Stimulated activated effector memory CD8-positive, alpha-beta T cell treated with anti-CD3 and anti-CD28 coated beads, Interleukin-12 subunit alpha, Interleukin-12 subunit beta, amount 100 ng/mL, for 72 hours (primary cell): ENCODE data around the gene UBA1.

Source experiments
- ATAC-seq: fragments of 150-1000 bp; cut with Tn5 transposase; 2 replicates; pipeline ENCODE4 v1.10.0; 2021
- DNase-seq, 2 donors: peaks; one replicate each; pipeline ENCODE4 v3.0.0; 2021 to 2022; ENCODE audit warnings: low spot score in 2 of 2
- H3K27ac Mint-ChIP-seq: one replicate; pipeline ENCODE4 v1.8.0; 2022; ENCODE audit warnings: mild to moderate bottlenecking, mixed read lengths
- H3K36me3 Mint-ChIP-seq: one replicate; pipeline ENCODE4 v1.8.0; 2022; ENCODE audit warnings: mild to moderate bottlenecking, mixed read lengths
- H3K4me1 Mint-ChIP-seq: one replicate; pipeline ENCODE4 v1.8.0; 2022; ENCODE audit warnings: mixed read lengths
- H3K4me3 Mint-ChIP-seq: one replicate; pipeline ENCODE4 v1.8.0; 2022; ENCODE audit warnings: mild to moderate bottlenecking, mixed read lengths
- H3K9me3 Mint-ChIP-seq: one replicate; pipeline ENCODE4 v1.8.0; 2022; ENCODE audit warnings: mixed read lengths

UBA1 gene

GRCh38 chrX:47224266-47224895 is 30.8 kb downstream of the UBA1 start:
- no peaks in the 10 kb centered on the region for H3K9me3 Mint-ChIP-seq
- H3K4me3 Mint-ChIP-seq, result no peak overlapping the region
- peaks cover 100% of the 10 kb centered on the region for H3K36me3 Mint-ChIP-seq
- no peak overlapping the region for H3K27ac Mint-ChIP-seq
- ATAC-seq (no peak), DNase-seq (no peak)
- peaks cover 18% of the 10 kb centered on the region for H3K4me1 Mint-ChIP-seq

DNA sequence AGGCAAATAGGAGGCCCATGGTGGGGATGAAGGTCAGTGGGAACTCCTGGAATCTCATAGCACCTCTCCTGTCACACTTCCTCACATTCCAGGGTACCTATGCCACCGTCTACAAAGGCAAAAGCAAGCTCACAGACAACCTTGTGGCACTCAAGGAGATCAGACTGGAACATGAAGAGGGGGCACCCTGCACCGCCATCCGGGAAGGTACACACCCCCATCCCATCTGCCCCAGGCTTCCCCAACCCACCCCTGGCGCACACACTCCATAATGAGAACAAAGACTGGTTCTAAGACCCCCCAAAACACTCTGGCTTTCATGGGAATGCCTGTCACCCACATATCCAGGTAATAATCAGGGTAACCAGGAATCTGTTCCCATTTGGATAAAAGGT is 31.3 kb downstream of the UBA1 start:
- H3K36me3 Mint-ChIP-seq, result peaks cover 100% of the 10 kb centered on the region
- no peak overlapping the region for H3K27ac Mint-ChIP-seq

GRCh38 chrX:47226071-47226470 is 32.4 kb downstream of the UBA1 start:
- Mint-ChIP-seq H3K27ac (no peak overlapping the region), H3K36me3 (peaks cover 91% of the 10 kb centered on the region), H3K4me1 (peaks cover 1% of the 10 kb centered on the region), H3K9me3 (no peaks in the 10 kb centered on the region), H3K4me3 (no peak overlapping the region)
- ATAC-seq, result no peak
- no peak for DNase-seq

More for the DNA sequence above, 31.3 kb downstream of the UBA1 start:
- ATAC-seq, result no peak
- peaks cover 13% of the 10 kb centered on the region for H3K4me1 Mint-ChIP-seq
- H3K4me3 Mint-ChIP-seq, result no peak overlapping the region
- H3K9me3 Mint-ChIP-seq, result no peaks in the 10 kb centered on the region
- DNase-seq, result no peak

DNA sequence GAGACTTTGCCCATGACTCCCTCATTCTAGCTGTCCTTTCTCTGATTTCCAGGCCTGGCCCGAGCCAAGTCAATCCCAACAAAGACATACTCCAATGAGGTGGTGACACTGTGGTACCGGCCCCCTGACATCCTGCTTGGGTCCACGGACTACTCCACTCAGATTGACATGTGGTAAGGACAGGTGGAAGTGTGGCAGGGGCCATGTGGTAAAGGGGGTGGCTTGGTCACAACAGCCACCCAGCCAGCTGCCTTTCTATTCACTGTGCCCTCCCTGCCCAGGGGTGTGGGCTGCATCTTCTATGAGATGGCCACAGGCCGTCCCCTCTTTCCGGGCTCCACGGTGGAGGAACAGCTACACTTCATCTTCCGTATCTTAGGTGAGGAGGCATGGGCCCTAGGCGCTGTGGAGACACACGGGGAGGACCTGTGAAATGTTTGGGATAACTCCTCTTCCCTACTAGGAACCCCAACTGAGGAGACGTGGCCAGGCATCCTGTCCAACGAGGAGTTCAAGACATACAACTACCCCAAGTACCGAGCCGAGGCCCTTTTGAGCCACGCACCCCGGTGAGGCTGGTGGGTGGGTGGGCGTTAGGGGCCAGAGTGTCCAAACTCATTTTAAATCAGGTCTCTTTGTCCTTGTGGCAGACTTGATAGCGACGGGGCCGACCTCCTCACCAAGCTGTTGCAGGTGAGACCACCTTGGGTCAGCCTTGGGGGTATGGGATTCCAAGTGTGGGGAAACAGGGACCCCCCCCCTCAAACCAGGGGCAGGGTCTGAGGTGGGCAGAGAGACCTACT is 33.1 kb downstream of the UBA1 start:
- Mint-ChIP-seq H3K36me3 (peaks cover 84% of the 10 kb centered on the region), H3K4me1 (no peaks in the 10 kb centered on the region), H3K9me3 (no peaks in the 10 kb centered on the region), H3K4me3 (no peak overlapping the region), H3K27ac (no peak overlapping the region)
- no peak for ATAC-seq
- no peak for DNase-seq

- no peak overlapping the region for H3K27ac Mint-ChIP-seq
- peaks cover 79% of the 10 kb centered on the region for H3K36me3 Mint-ChIP-seq
- ATAC-seq (no peak), DNase-seq (no peak)
- H3K4me3 Mint-ChIP-seq, result no peak overlapping the region
- H3K4me1 Mint-ChIP-seq, result no peaks in the 10 kb centered on the region
- no peaks in the 10 kb centered on the region for H3K9me3 Mint-ChIP-seq
Measured at GRCh38 chrX:47227334-47227583, 33.6 kb downstream of the UBA1 start.

GRCh38 chrX:47228550-47229270 is 35.1 kb downstream of the UBA1 start:
- no peaks in the 10 kb centered on the region for H3K9me3 Mint-ChIP-seq
- peaks cover 76% of the 10 kb centered on the region for H3K36me3 Mint-ChIP-seq
- DNase-seq (no peak), ATAC-seq (no peak)
- no peak overlapping the region for H3K27ac Mint-ChIP-seq
- peaks cover 9% of the 10 kb centered on the region for H3K4me1 Mint-ChIP-seq
- no peak overlapping the region for H3K4me3 Mint-ChIP-seq

DNA sequence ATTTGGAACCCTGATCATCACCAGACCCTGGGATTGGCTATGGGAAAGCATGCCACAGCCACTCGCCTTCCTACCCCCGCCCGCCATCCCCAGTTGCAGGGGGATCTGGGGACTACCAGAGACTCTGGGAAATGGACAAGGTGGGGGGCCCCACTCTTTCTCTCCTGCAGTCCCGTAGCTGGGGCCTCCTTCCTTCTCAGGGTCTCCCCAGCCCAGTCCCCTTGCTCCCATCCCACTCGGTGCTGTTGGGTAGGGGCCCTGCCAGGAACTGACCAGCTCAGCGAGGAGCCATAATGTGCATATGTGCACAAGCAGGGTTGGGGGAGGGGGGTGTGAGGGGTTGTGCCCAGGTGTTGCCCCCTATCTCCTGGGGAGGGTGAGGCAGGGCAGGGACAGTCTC is 35.8 kb downstream of the UBA1 start:
- Mint-ChIP-seq H3K9me3 (no peaks in the 10 kb centered on the region), H3K4me3 (no peak overlapping the region), H3K4me1 (peaks cover 9% of the 10 kb centered on the region), H3K27ac (no peak overlapping the region), H3K36me3 (peaks cover 72% of the 10 kb centered on the region)
- ATAC-seq, result no peak
- DNase-seq, result no peak

DNA sequence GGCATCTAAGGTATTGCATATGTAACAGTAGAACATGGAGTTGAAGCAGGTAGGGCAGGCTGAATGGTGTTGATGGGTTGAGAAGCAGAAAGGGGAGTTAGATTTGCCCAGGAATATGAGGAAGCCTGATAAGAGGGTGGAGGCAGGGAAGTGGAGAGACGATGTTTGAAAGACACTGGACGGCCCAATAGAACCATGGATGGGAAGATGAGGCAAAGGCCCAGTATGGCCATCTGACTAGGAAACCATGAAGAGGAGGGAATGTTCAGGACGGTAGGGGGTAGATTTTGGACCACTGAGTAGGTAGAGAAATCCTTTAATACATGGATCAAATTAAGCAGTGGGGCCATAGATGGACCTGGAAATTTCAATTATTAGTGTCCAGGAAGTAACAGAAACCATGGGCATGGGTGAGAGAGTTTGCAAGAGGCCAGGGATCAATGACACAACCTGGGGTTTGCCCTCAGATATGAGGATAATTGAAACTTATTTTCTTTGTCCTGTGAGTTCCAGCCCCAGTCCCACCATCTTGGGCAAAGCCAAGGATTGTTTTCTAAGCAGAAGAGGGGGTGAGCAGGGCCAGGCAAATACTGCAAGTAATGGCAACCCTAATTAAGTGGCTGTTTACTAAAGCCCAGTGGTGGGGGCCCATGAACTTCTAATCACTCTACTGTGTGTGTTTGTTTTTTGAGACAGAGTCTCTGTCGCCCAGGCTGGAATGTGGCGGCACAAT is 36.7 kb downstream of the UBA1 start:
- Mint-ChIP-seq H3K36me3 (peaks cover 72% of the 10 kb centered on the region), H3K9me3 (no peaks in the 10 kb centered on the region), H3K4me1 (peaks cover 11% of the 10 kb centered on the region), H3K4me3 (no peak overlapping the region), H3K27ac (no peak overlapping the region)
- DNase-seq, result no peak
- ATAC-seq, result no peak

GRCh38 chrX:47231167-47231566 is 37.5 kb downstream of the UBA1 start:
- no peak overlapping the region for H3K4me3 Mint-ChIP-seq
- ATAC-seq (no peak), DNase-seq (no peak)
- H3K9me3 Mint-ChIP-seq, result no peaks in the 10 kb centered on the region
- H3K4me1 Mint-ChIP-seq, result peaks cover 17% of the 10 kb centered on the region
- peaks cover 63% of the 10 kb centered on the region for H3K36me3 Mint-ChIP-seq
- H3K27ac Mint-ChIP-seq, result no peak overlapping the region

DNA sequence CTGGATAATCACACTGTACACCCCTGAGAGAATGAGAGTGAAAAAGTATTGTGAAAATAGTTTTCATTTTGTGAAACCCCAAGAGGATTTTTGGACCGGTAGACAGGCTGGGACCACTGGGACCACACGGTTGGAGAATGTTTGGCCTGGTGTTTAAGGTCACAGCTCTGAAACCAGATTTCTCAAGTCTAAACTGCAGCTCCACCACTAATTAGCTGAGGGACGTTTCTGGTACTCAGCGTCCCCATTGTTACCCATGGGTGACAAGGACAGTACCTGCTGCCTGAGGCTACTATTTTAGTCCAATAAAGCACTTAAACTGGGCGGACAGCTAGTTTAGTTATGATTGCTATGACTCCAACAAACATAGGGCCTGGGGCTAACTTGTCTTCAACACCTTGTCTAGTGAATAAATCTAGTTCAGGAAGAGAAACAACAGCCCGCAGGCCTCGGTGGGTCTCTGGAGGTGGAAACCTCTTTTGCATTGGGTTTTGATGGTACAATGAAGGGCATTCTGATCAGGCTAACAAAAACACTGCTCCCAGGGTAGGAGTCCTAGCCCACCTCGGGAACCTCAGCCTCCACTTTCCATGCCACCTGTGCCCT is 38.7 kb downstream of the UBA1 start:
- H3K9me3 Mint-ChIP-seq, result no peaks in the 10 kb centered on the region
- no peak for ATAC-seq
- H3K4me1 Mint-ChIP-seq, result peaks cover 17% of the 10 kb centered on the region
- peak overlapping the region; percentile 96 for H3K27ac Mint-ChIP-seq
- peaks cover 52% of the 10 kb centered on the region for H3K36me3 Mint-ChIP-seq
- H3K4me3 Mint-ChIP-seq, result peak overlapping the region; percentile 83
- no peak for DNase-seq

GRCh38 chrX:47232803-47233332 is 39.2 kb downstream of the UBA1 start, which contains the start of gene USP11:
TSS of gene USP11 (plus strand) at chrX:47233009. CDS start at chrX:47233044, 35 bp downstream.
- peak within 1 kb of the TSS; percentile 96 for H3K27ac Mint-ChIP-seq
- H3K36me3 Mint-ChIP-seq, result peaks cover 46% of the 10 kb centered on the region
- peak in 1 of 2 donors; percentile 71 for DNase-seq
- ATAC-seq, result peak; percentile 55
- H3K4me3 Mint-ChIP-seq, result peak within 1 kb of the TSS; percentile 83
- H3K9me3 Mint-ChIP-seq, result no peaks in the 10 kb centered on the region
- peaks cover 17% of the 10 kb centered on the region for H3K4me1 Mint-ChIP-seq

- Mint-ChIP-seq H3K27ac (peak overlapping the region; percentile 96), H3K4me3 (peak overlapping the region; percentile 83), H3K4me1 (peaks cover 17% of the 10 kb centered on the region), H3K9me3 (no peaks in the 10 kb centered on the region), H3K36me3 (peaks cover 40% of the 10 kb centered on the region)
- peak; percentile 73 to 93 for DNase-seq
- peak; percentile 96 for ATAC-seq
Measured at GRCh38 chrX:47233333-47234113, 39.9 kb downstream of the UBA1 start.

- no peak for DNase-seq
- H3K4me3 Mint-ChIP-seq, result peak overlapping the region; percentile 83
- H3K36me3 Mint-ChIP-seq, result peaks cover 31% of the 10 kb centered on the region
- ATAC-seq, result no peak
- peak overlapping the region; percentile 96 for H3K27ac Mint-ChIP-seq
- no peaks in the 10 kb centered on the region for H3K9me3 Mint-ChIP-seq
- H3K4me1 Mint-ChIP-seq, result peaks cover 25% of the 10 kb centered on the region
Measured at GRCh38 chrX:47234583-47234982, 41.0 kb downstream of the UBA1 start.

GRCh38 chrX:47235691-47236103 is 42.1 kb downstream of the UBA1 start:
- peaks cover 26% of the 10 kb centered on the region for H3K4me1 Mint-ChIP-seq
- DNase-seq (no peak), ATAC-seq (no peak)
- H3K36me3 Mint-ChIP-seq, result peaks cover 36% of the 10 kb centered on the region
- H3K4me3 Mint-ChIP-seq, result peak overlapping the region; percentile 83
- no peak overlapping the region for H3K27ac Mint-ChIP-seq
- H3K9me3 Mint-ChIP-seq, result no peaks in the 10 kb centered on the region
